KMS-11 (cell line): ENCODE measurements around the gene TBC1D2.

Source experiments
- H2AFZ ChIP-seq: fragments of 200-600 bp; sonication (generic); 2 replicates; pipeline ENCODE4 v1.6.1; 2016; ENCODE audit warnings: antibody characterized with exemption, mixed run types, low read depth
- H3K27ac ChIP-seq: fragments of 200-600 bp; sonication (generic); 2 replicates; pipeline ENCODE4 v1.6.1; 2016; ENCODE audit warnings: mild to moderate bottlenecking, mixed run types
- H3K27me3 ChIP-seq: fragments of 200-600 bp; sonication (generic); 2 replicates; pipeline ENCODE4 v1.6.1; 2017; ENCODE audit warnings: mild to moderate bottlenecking, low read depth, mixed run types, moderate library complexity; ENCODE audit not compliant: insufficient read depth
- H3K36me3 ChIP-seq: fragments of 200-600 bp; sonication (generic); 2 replicates; pipeline ENCODE4 v1.6.1; 2017; ENCODE audit warnings: mild to moderate bottlenecking, mixed run types; ENCODE audit not compliant: insufficient read depth
- H3K4me1 ChIP-seq: fragments of 200-600 bp; sonication (generic); 2 replicates; pipeline ENCODE4 v1.6.1; 2016; ENCODE audit warnings: mild to moderate bottlenecking, low read depth, mixed run types; ENCODE audit not compliant: poor library complexity, severe bottlenecking
- H3K4me2 ChIP-seq: fragments of 200-600 bp; sonication (generic); 2 replicates; pipeline ENCODE4 v1.7.0; 2016; ENCODE audit warnings: mild to moderate bottlenecking, mixed run types
- H3K4me3 ChIP-seq: fragments of 200-600 bp; sonication (generic); IDR thresholded peaks from 2 replicates; pipeline ENCODE4 v1.6.1; 2017; ENCODE audit warnings: low read depth, low read length, mixed read lengths; ENCODE audit not compliant: insufficient read depth
- H3K79me2 ChIP-seq: fragments of 200-600 bp; sonication (generic); 2 replicates; pipeline ENCODE4 v1.6.1; 2016; ENCODE audit warnings: low read depth, mixed run types; ENCODE audit not compliant: insufficient read depth
- H3K9ac ChIP-seq: fragments of 200-600 bp; sonication (generic); 2 replicates; pipeline ENCODE4 v1.6.1; 2016; ENCODE audit warnings: mild to moderate bottlenecking, mixed run types
- H4K20me1 ChIP-seq: fragments of 200-600 bp; sonication (generic); 2 replicates; pipeline ENCODE4 v1.6.1; 2016; ENCODE audit warnings: mild to moderate bottlenecking, mixed run types; ENCODE audit not compliant: insufficient read depth
- CTCF ChIP-seq: fragments of 200-600 bp; sonication (generic); conservative IDR thresholded peaks from 2 replicates; pipeline ENCODE4 v1.6.1; 2017; ENCODE audit warnings: low read depth, mild to moderate bottlenecking, antibody characterized with exemption, low read length, moderate library complexity, mixed read lengths

TBC1D2 gene

DNA sequence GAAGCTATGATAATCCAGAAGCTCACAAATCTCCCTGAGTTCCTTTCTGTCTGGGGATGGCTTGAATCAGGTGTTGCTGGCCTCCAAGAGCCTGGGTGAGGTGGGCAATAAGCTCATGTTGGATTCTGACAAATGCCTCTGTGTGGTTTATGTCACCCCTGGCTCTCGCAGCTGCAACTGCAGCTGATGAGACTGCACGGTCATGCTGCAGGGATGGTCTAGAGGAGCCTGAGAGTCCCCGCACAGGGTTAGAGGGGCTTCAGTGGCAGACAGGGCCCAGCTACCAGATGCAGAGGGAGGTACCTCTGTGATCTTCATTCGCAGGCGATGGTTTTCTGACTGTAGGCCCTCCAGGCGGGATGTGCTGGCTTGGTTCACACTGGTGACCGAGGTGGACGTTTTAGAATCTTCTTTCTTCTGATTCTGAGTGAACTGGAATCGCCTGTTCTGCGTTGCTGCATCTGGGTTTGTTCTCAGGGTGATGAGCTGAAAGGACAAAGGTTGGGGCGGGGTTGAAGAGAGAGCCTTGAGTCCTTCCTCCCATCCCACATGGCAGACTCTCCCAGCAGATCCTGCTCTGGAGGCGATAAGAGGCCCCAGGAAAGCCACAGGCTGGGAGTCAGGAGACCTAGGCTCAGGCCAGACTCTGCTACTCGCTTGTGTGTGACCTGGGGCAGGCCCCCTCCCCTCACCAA lies 47.6 kb upstream of the TBC1D2 start:
- Histone ChIP-seq H4K20me1 (no peaks in the 10 kb centered on the region), H3K4me3 (no peak overlapping the region), H3K9ac (no peak overlapping the region), H3K27ac (no peak overlapping the region), H3K4me1 (no peaks in the 10 kb centered on the region), H3K4me2 (no peak overlapping the region), H3K27me3 (no peaks in the 10 kb centered on the region), H2AFZ (no peak overlapping the region), H3K36me3 (no peaks in the 10 kb centered on the region), H3K79me2 (no peaks in the 10 kb centered on the region)
- TF ChIP-seq CTCF: no peak

- Histone ChIP-seq H4K20me1 (no peaks in the 10 kb centered on the region), H3K36me3 (no peaks in the 10 kb centered on the region), H3K79me2 (no peaks in the 10 kb centered on the region), H3K27me3 (no peaks in the 10 kb centered on the region), H3K4me1 (no peaks in the 10 kb centered on the region), H2AFZ (no peak overlapping the region), H3K4me3 (no peak overlapping the region), H3K27ac (no peak overlapping the region), H3K9ac (no peak overlapping the region), H3K4me2 (no peak overlapping the region)
- no peak for TF ChIP-seq CTCF
Measured at GRCh38 chr9:98302150-98302549, 46.7 kb upstream of the TBC1D2 start.

DNA sequence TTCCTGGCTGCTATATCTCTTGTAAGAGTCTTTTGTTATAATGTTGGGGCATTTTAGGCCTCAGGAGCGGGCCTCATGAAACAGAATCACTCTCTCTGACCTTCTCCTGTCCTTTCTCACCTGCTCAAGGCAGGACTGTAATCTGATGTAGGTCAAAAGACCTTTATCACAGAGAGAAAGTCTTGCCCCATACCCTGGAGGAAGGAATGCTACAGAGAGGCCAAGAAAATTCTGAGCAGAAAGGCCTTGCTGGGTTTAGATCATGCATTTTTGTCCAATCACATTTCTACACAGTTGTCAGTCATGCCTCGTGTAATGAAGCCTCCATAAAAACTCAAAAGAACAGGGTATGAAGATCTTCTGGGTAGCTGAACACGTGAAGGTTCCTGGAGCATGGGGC lies 45.2 kb upstream of the TBC1D2 start:
- no peak for TF ChIP-seq CTCF
- no peak overlapping the region for H3K27ac ChIP-seq
- H3K4me3 ChIP-seq: no peak overlapping the region
- no peak overlapping the region for H3K4me2 ChIP-seq
- no peaks in the 10 kb centered on the region for H3K36me3 ChIP-seq
- H3K4me1 ChIP-seq: no peaks in the 10 kb centered on the region
- H4K20me1 ChIP-seq: no peaks in the 10 kb centered on the region
- no peak overlapping the region for H2AFZ ChIP-seq
- H3K79me2 ChIP-seq: no peaks in the 10 kb centered on the region
- H3K9ac ChIP-seq: no peak overlapping the region
- no peaks in the 10 kb centered on the region for H3K27me3 ChIP-seq

DNA sequence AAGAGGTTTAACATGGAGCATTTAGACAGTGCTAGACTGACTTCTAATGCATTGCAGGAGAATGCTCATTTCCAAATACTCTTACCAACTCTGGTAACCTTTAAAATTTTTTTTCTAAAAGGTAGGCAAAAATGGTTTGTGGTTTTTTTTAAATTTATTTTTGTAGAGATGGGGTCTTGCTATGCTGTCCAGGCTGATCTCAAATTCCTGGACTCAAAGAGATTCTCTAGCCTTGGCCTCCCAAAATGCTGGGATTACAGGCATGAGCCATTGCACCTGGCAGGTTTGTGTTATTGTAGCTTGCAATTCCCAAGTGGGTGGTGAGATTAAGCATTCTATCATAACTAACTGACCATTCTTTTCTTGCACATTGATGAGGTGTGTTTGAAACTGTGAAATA lies 43.0 kb upstream of the TBC1D2 start:
- Histone ChIP-seq H3K4me1 (no peaks in the 10 kb centered on the region), H2AFZ (no peak overlapping the region), H3K9ac (no peak overlapping the region), H4K20me1 (no peaks in the 10 kb centered on the region), H3K36me3 (no peaks in the 10 kb centered on the region), H3K27me3 (no peaks in the 10 kb centered on the region), H3K4me2 (no peak overlapping the region), H3K27ac (no peak overlapping the region), H3K4me3 (no peak overlapping the region), H3K79me2 (no peaks in the 10 kb centered on the region)
- TF ChIP-seq CTCF: no peak
